BJ (cell line): Measurements from ENCODE around the gene PARD3B. TPM values are rescaled to one million over a fixed set of nuclear protein-coding genes. Genes with fewer than 3 reads are reported as not detected.

ENCODE experiments used
- CTCF ChIA-PET: fragments of 350-600 bp; formaldehyde crosslinking; extraction: SDS; loops from one replicate; lab custom pipeline; 2021; ENCODE audit warnings: antibody characterized with exemption, inconsistent platforms; lab: Yijun Ruan, JAX
- POLR2A ChIA-PET: fragments of 300-600 bp; sonication (Branson Sonifier 250); formaldehyde crosslinking; extraction: SDS; loops from one replicate; lab custom pipeline; 2021; ENCODE audit warnings: antibody characterized with exemption; lab: Charles Lee
- DNase-seq: peaks from one replicate; pipeline ENCODE4 v3.0.0-alpha.2; 2011; ENCODE audit warnings: low read depth
- H3K27me3 ChIP-seq: 2 replicates; pipeline ENCODE4 v1.6.0; 2011; ENCODE audit warnings: low read length; ENCODE audit not compliant: control insufficient read depth, insufficient read depth
- H3K36me3 ChIP-seq: 2 replicates; pipeline ENCODE4 v1.5.1; 2011; ENCODE audit warnings: low read length; ENCODE audit not compliant: control insufficient read depth, insufficient read depth
- H3K4me3 ChIP-seq: 2 replicates; pipeline ENCODE4 v1.5.1; 2011; ENCODE audit warnings: low read depth, mild to moderate bottlenecking, control low read depth, low read length
- CTCF ChIP-seq: IDR thresholded peaks from 2 replicates; pipeline ENCODE4 v1.5.1; 2011; ENCODE audit warnings: low read depth, mild to moderate bottlenecking, control low read depth, inconsistent platforms, low read length, moderate library complexity; ENCODE audit not compliant: insufficient read depth
- polyA plus RNA-seq: library from polyadenylated mRNA; depleted of rRNA; stranded (reverse); fragments of >200 nt; gene quantifications from 2 replicates; pipeline ENCODE4 v1.2.3, GENCODE V29; 2011

The PARD3B gene
- polyA plus RNA-seq, 1 experiment: 7.1 TPM

GRCh38 chr2:204944927-204945326, 399.7 kb downstream of the PARD3B start:
- DNase-seq: no peak
- Histone ChIP-seq H3K27me3 (no peaks in the 10 kb centered on the region), H3K36me3 (no peaks in the 10 kb centered on the region), H3K4me3 (no peak overlapping the region)
- CTCF ChIA-PET: interaction anchor here (0.7 kb wide), 1 partner anchor 228 kb away, joined by 3 read pairs; no protein-coding TSS in a partner anchor
- TF ChIP-seq CTCF: no peak
- POLR2A ChIA-PET: no interaction called here

GRCh38 chr2:204945376-204945775, 400.1 kb downstream of the PARD3B start:
- no peak for TF ChIP-seq CTCF
- no peak for DNase-seq
- Histone ChIP-seq H3K4me3 (no peak overlapping the region), H3K36me3 (no peaks in the 10 kb centered on the region), H3K27me3 (no peaks in the 10 kb centered on the region)
- POLR2A ChIA-PET: no interaction called here
- CTCF ChIA-PET: interaction anchor here (0.7 kb wide), 1 partner anchor 228 kb away, joined by 3 read pairs; no protein-coding TSS in a partner anchor

GRCh38 chr2:204946892-204947291, 401.6 kb downstream of the PARD3B start:
- CTCF ChIA-PET: no interaction called here

GRCh38 chr2:204947405-204947804, 402.1 kb downstream of the PARD3B start:
- ChIA-PET CTCF (no interaction called here), POLR2A (no interaction called here)
- no peak overlapping the region for H3K4me3 ChIP-seq
- no peaks in the 10 kb centered on the region for H3K36me3 ChIP-seq
- no peak for TF ChIP-seq CTCF
- no peak for DNase-seq
- H3K27me3 ChIP-seq: no peaks in the 10 kb centered on the region

More at GRCh38 chr2:204946892-204947291, 401.6 kb downstream of the PARD3B start:
- no peaks in the 10 kb centered on the region for H3K27me3 ChIP-seq
- TF ChIP-seq CTCF: no peak
- no peak for DNase-seq
- POLR2A ChIA-PET: no interaction called here
- H3K4me3 ChIP-seq: no peak overlapping the region
- no peaks in the 10 kb centered on the region for H3K36me3 ChIP-seq

- TF ChIP-seq CTCF: no peak
- CTCF ChIA-PET: no interaction called here
- Histone ChIP-seq H3K27me3 (no peaks in the 10 kb centered on the region), H3K36me3 (no peaks in the 10 kb centered on the region), H3K4me3 (no peak overlapping the region)
- POLR2A ChIA-PET: no interaction called here
- DNase-seq: no peak
Observed at GRCh38 chr2:204948024-204948763, 402.9 kb downstream of the PARD3B start.
